ENCODE measurements around the gene TSNAX.

The TSNAX gene

DNA sequence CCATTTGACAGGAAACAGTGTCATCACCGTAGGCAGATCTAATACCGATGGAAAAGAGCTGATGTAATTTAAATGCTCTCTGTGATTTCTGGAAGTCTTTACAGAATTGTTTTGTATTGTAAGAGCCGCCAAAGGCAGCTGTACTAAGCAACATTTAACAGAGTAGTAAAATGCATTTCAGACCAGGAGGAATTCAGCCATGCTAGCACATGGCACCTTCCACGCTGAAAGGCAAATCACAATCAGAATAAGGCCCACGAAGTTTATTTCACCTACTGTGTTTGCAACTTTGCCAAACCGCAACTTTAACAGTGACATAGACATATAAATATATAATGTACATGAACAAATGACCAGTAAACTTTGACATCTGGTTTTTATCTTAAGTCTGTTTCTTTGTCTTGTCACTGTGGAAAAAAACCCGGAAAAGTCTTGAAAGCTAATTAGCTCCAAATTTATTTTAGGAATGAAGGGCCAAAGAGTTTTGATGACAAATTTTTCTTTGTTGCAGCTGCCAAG, 72.0 kb downstream of the TSNAX start:
- DNase-seq (ENCODE audit: extremely low read depth in 1 of 2, low read depth in 1 of 2): no peak

DNA sequence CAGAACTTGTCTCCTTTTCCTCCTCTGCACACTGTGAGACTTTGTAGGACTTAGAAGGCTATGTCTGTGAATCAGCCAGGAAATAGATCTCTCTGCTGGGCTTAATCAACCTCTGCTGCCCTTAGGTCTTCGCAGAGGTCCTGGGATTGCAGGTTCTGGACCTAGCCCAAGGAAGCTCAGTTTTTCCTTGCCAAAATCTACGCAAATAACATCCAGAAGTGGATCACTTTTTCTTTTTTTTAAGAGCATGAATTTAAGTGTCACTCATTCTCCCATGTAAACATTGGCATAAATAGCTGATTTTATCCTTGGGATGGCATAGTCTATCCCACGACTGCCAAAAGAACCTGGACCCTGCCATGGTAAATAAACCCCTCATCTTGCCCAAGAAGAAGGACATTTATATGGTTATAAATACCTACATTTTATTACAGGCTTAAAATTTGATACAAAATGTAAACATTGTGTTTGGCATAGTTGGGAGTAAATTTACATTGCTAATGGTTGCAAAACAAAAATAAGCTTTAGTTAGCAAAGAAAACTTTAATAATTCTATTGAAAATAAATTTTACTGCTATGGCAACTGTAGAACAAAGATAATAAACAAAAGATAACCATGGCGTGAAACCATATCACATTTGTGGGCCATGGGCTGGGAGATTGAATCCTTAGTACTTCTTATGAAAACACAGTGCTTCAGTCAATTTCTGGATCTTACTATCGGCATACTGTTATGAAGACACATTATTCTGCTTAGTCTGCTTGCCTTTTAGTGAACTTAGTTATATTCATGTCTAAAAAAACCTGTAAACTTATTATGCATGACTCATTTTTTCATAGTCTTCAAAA, 73.6 kb downstream of the TSNAX start:
- no peak for DNase-seq (ENCODE audit: extremely low read depth in 1 of 2, low read depth in 1 of 2)

DNA sequence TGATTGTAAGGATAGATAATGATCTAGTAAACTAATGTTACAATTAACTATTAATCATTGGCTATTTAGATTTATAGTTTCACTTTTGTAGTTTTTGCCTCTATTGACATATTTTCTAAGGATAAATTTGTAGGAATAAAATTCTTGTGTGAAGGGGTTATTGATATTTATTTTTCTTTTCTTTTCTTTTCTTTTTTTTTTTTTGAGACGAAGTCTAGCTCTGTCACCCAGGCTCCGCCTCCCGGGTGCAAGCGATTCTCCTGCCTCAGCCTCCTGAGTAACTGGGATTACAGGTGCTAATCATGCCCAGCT, 74.2 kb downstream of the TSNAX start:
- no peak for DNase-seq (ENCODE audit: extremely low read depth in 1 of 2, low read depth in 1 of 2)

DNA sequence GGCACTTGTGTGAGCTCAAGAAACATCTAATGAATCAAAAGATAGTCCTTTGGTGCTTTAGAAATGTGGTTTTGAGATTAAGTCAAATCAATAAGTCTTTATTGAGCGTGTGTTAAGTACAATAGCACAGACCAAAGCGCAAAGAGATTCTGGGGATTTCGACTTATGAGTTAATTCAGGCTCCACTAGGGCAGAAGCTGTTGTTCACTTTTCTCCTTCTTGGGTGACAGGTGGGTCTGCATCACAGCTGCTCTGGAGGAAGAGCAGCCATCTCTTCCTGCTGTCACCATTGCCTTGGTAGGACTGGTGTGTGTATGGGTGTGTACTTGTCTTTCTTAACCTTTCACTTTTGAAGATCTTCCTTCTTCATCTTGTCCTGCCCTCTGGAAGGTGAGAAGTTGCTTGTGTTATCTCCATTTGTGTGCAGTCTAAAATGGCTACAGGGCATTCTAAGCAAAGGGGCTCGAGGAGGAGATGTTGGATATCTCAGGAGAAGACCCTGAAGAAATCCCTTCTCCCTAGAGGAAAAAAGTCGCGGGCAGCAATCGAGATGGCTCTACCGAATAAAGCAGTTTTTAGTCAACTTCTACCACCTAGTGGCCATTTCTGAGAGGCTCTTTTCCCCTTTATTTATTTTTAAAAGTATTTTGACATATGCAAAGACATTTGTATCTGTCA, 75.3 kb downstream of the TSNAX start:
- DNase-seq (ENCODE audit: extremely low read depth in 1 of 2, low read depth in 1 of 2): no peak

DNA sequence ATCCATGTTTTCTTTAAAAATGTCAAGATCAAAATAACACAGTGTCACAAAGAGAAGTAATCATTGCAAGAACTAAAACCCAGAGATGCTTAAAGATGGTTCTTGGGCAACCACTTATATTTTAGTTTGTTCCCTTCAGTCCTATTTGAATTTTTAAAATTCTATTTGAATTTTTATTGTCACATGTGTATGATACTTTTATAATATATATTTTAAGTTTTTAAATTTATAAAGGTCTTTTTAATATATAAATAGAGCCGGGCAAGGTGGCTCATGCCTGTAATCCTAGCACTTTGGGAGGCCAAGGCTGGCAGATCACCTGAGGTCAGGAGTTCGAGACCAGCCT, 75.8 kb downstream of the TSNAX start:
- DNase-seq (ENCODE audit: extremely low read depth in 1 of 2, low read depth in 1 of 2): no peak

DNA sequence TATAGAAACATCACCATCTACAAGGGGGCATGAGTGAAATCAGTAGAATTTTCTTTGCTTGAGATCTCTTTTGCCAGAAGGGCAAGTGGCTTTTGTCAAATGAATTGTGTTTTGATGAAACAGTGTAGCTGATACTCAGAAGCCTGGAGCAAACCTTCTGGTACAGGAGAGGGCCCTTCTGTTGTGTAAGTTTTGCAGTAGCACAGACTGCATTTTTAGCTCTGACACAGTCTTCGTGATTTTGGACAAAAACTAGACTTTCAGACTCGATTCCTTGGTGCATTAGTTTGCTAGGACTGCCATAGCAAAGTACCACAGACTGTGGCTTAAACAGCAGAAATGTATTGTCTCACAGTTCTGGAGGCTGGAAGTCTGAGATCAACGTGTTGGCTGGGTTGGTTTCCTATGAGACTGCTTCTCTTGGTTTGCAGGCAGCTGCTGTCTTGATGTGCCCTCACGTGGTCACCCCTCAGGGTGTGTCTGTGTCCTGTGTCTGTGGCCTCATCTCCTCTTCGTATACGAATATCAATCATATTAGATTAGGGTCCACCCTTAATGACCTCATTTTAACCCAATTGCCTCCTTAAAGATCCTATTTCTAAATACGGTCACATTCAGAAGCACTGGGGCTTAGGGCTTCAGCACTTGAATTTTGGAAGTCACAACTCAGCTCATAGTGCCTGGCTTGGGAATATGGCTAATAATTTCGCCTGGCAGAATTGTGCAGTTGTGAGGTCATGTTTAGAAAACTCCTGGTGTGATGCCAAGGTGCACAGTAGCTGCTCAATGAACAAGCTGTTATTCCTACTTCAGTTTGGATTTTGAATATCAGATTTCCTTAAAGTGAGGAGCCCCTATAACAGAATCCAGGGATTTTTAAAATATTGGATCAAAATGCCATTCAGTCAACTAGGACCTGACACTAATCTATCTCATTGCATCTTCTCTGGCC, 77.0 kb downstream of the TSNAX start:
- no peak for DNase-seq (ENCODE audit: extremely low read depth in 1 of 2, low read depth in 1 of 2)

DNA sequence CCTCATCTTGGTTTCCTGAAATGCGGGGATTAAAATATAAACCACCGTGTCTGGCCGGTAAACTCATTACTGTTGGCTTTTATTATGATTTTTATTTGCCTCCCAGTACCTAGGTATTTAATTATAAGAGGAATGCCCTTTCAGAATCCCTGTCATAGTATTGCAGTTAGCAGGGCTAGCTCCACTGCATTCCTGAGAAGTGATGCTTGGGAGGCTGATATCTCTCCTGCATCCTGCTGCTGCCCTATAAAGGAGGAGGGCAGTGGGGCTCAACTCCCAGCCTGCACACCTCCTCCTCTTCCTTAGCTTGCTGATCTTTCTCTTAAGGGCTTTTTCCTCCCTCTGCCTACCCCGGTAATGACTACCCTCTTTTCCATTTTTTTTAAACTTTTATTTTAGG, 78.2 kb downstream of the TSNAX start:
- DNase-seq (ENCODE audit: extremely low read depth in 1 of 2, low read depth in 1 of 2): no peak

DNA sequence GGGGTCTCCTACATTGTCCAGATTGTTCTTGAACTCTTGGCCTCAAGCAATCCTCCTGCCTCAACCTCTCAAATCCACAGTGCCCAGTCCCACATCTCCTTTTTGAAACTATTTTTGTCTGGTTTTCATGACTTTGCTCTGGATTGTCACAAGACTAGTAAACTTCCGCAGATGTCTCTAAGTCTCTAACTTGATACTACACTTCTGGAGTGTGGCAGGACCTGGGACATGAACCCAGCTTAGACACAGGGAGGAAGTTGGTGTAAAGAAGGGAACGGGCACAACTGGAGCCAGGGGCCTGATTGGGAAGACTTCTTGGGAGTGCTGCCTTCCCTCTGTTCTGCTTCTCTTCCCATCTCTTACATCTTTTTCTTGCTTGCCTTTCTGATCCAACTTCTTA, 81.9 kb downstream of the TSNAX start:
- no peak for DNase-seq (ENCODE audit: extremely low read depth in 1 of 2, low read depth in 1 of 2)

DNA sequence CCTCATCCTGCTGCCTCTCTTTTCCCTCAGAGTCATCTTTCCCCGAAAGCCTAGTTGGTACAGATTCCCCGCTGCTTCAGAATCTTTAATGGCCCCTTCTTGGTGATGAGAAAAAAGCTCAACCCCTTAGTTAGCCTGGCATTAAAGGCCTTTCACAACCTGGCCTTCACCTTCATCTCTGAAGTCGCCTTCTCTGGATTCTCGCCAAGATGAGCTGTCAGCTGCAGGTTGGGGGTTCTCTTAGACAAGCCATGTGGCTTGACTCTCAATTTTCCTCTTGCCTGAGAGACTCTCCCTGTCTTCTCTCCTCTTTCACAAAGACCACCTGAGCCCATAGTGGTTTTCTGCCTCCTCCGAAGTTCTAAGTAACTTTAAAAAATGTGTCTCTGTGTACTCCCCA, 82.6 kb downstream of the TSNAX start:
- no peak for DNase-seq (ENCODE audit: extremely low read depth in 1 of 2, low read depth in 1 of 2)

DNA sequence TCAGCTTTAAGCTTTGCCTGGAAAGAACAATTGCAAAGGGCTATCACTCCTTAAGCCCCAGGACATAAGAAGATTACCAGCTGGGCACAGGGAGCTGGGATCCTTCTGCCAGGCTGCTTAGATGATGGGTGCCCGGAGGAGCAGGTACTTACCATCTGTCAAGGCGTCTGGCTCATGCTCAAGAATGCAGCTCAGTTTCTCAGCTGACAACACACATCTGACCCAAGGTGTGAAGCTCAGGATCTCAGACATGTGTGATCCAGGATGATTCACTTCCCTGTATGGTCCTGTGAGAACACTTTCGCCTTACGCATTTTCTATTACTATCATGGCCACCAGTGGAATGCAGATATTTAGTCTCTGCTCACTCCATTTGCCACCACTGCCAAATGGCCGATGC, 83.4 kb downstream of the TSNAX start:
- DNase-seq (ENCODE audit: extremely low read depth in 1 of 2, low read depth in 1 of 2): no peak

DNA sequence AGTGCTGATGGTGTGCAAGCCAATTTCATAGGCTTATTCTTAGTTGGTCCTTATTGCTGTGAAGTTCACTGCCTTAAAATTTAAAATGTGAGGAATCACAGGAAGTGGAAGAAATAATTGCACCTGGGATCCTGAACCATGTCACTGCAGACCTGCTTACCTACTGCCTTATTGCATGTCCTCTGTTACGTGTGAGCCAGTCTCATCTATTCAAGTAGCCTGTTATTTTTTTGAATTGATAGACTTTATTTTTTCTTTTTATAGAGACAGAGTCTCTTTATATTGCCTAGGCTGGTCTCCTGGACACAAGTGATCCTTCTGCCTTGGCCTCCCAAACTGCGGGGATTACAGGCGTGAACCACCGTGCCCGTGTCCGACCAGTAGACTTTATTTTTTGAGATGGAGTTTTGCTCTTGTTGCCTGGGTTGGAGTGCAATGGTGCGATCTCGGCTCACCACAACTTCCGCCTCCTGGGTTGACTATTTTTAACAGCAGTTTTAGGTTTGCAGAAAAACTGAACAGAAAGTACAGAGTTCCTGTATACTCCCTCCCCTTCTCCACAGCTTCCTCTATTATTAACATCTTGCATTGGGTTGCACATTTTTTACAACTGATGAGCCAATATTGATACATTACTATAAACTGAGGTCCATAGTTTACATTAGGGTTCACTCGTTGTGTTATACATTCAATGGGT, 84.1 kb downstream of the TSNAX start:
- DNase-seq (ENCODE audit: extremely low read depth in 1 of 2, low read depth in 1 of 2): peak in 1 of 2 donors; percentile 23

DNA sequence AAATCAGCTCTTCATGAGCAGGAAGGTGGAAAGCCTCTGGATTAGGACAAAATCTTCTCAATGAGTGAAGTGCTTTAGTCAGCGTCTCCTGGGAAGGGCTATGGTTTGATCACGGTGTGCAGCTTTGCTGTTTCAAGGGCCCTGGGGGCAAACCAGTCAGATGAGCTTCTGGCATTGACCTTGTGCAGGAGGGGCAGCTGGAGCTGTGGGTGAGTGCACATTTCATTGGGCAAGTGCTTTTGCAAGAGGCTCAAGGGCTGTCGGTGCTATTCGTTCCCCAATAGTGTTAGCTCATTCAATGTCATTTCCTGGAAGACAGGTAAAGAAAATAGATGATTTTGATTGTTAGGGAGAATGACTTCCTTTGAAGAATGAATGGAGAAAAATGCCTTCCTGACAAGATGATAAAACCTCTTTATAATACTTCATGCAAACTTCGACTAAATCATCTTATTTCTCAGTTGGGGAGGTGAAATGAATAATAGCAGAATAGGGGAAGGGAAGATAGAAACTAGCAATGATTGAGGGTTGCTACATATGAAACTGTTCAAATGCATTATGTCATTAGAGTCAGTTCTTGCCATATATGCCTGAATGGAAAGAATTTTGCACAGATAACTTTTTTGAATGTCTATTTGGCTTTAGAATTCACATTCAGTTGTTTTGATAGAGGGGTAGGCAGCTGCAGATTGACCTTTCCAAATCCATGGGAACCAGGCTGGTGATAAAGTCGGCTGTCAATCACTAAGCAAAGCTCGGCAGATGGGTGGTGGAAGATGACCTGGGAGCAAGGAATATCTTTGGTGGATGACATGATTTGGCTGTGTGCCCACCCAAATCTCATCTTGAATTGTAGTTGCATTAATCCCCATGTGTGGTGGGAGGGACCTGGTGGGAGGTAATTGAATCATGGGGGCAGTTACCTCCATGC, 85.2 kb downstream of the TSNAX start:
- DNase-seq (ENCODE audit: extremely low read depth in 1 of 2, low read depth in 1 of 2): no peak
